Thoracic aorta (tissue), 2 donors: ENCODE measurements around the gene INTS6. TPM values are rescaled to one million over a fixed set of nuclear protein-coding genes. Genes with fewer than 3 reads are reported as not detected.

Experiments used
- ATAC-seq: fragments of 150-250 bp; one replicate; pipeline ENCODE4 v1.8.0; 2017; ENCODE audit warnings: low read depth; ENCODE audit not compliant: insufficient number of reproducible peaks, low FRiP score
- DNase-seq: peaks from one replicate; pipeline ENCODE4 v3.0.0-alpha.2; 2020; ENCODE audit warnings: low spot score
- H3K27ac ChIP-seq, 2 donors: fragments of 200-600 bp; sonication (generic); 1 replicate in 1 of 2; 2 replicates in 1 of 2; pipeline ENCODE4 v1.5.1; 2016; ENCODE audit warnings: mild to moderate bottlenecking in 2 of 2, moderate library complexity in 2 of 2
- H3K27me3 ChIP-seq: fragments of 200-600 bp; sonication (generic); replicated peaks from 2 replicates; pipeline ENCODE4 v1.6.0; 2016; ENCODE audit warnings: mild to moderate bottlenecking; ENCODE audit not compliant: insufficient read depth
- H3K36me3 ChIP-seq: fragments of 200-600 bp; sonication (generic); one replicate; pipeline ENCODE4 v1.5.1; 2016
- H3K4me1 ChIP-seq, 2 donors: fragments of 200-600 bp; sonication (generic); 1 replicate in 1 of 2; 2 replicates in 1 of 2; pipeline versions ENCODE4 v1.5.1 to v1.6.0; 2016; ENCODE audit warnings: low read depth in 2 of 2, mild to moderate bottlenecking in 1 of 2; ENCODE audit not compliant: control insufficient read depth in 1 of 2
- H3K4me3 ChIP-seq: fragments of 200-600 bp; sonication (generic); 2 replicates; pipeline ENCODE4 v1.5.1; 2016; ENCODE audit warnings: mild to moderate bottlenecking
- H3K9me3 ChIP-seq: fragments of 200-600 bp; sonication (generic); 2 replicates; pipeline ENCODE4 v1.5.1; 2016
- CTCF ChIP-seq: fragments of 200-600 bp; sonication (generic); IDR thresholded peaks from one replicate; pipeline ENCODE4 v1.5.1; 2019; ENCODE audit warnings: antibody characterized with exemption
- total RNA-seq, 2 donors: library from RNA; depleted of rRNA; stranded (reverse); fragments of >200 nt; gene quantifications; one replicate each; pipeline versions ENCODE4 v1.1.0 to v1.2.3, GENCODE V29; 2016

The INTS6 gene
- total RNA-seq, 2 donors from 2014 or later, result 20.7 to 34.8 TPM

- ATAC-seq (no peak), DNase-seq (no peak)
- H3K27me3 ChIP-seq, result no peaks in the 10 kb centered on the region
- no peak overlapping the region for H3K4me3 ChIP-seq
- no peaks in the 10 kb centered on the region for H3K9me3 ChIP-seq
- TF ChIP-seq CTCF, result no peak
- peaks cover 10% of the 10 kb centered on the region for H3K36me3 ChIP-seq
- H3K27ac ChIP-seq, result no peak overlapping the region
- no peaks in the 10 kb centered on the region for H3K4me1 ChIP-seq
Measured at GRCh38 chr13:51360489-51360888, 92.3 kb downstream of the INTS6 start.

GRCh38 chr13:51359352-51359751 lies 93.5 kb downstream of the INTS6 start:
- H3K27me3 ChIP-seq, result no peaks in the 10 kb centered on the region
- H3K9me3 ChIP-seq, result no peaks in the 10 kb centered on the region
- H3K36me3 ChIP-seq, result peaks cover 5% of the 10 kb centered on the region
- no peak for ATAC-seq
- no peak overlapping the region for H3K27ac ChIP-seq
- H3K4me1 ChIP-seq, result no peaks in the 10 kb centered on the region
- no peak overlapping the region for H3K4me3 ChIP-seq
- TF ChIP-seq CTCF, result no peak
- no peak for DNase-seq

- no peak for DNase-seq
- Histone ChIP-seq H3K4me1 (no peaks in the 10 kb centered on the region), H3K36me3 (peaks cover 3% of the 10 kb centered on the region), H3K9me3 (no peaks in the 10 kb centered on the region), H3K27ac (no peak overlapping the region), H3K4me3 (no peak overlapping the region), H3K27me3 (no peaks in the 10 kb centered on the region)
- no peak for ATAC-seq
- no peak for TF ChIP-seq CTCF
Measured at GRCh38 chr13:51357928-51358595, 94.8 kb downstream of the INTS6 start.

- Histone ChIP-seq H3K27me3 (no peaks in the 10 kb centered on the region), H3K27ac (no peak overlapping the region), H3K4me1 (no peaks in the 10 kb centered on the region), H3K36me3 (no peaks in the 10 kb centered on the region), H3K9me3 (no peaks in the 10 kb centered on the region), H3K4me3 (no peak overlapping the region)
- TF ChIP-seq CTCF, result no peak
- no peak for DNase-seq
- no peak for ATAC-seq
Measured at GRCh38 chr13:51355217-51355616, 97.6 kb downstream of the INTS6 start.

- H3K4me3 ChIP-seq, result no peak overlapping the region
- DNase-seq (no peak), ATAC-seq (no peak)
- H3K4me1 ChIP-seq, result no peaks in the 10 kb centered on the region
- H3K27ac ChIP-seq, result no peak overlapping the region
- no peaks in the 10 kb centered on the region for H3K9me3 ChIP-seq
- TF ChIP-seq CTCF, result no peak
- no peaks in the 10 kb centered on the region for H3K27me3 ChIP-seq
- no peaks in the 10 kb centered on the region for H3K36me3 ChIP-seq
Measured at GRCh38 chr13:51349016-51349415, 103.8 kb downstream of the INTS6 start.
